Activated naive CD4-positive, alpha-beta T cell treated with anti-CD3 and anti-CD28 coated beads, Interleukin-2, amount 10 ng/mL, durations not matched to agents 7 days and 5 days (primary cell): Measurements from ENCODE around the gene KISS1.

Experiments
- CTCF ChIA-PET: fragments of 350-600 bp; sonication (Branson Sonifier 250); formaldehyde crosslinking; loops from one replicate; lab custom pipeline; 2021; ENCODE audit warnings: antibody characterized with exemption; lab: Charles Lee
- DNase-seq: peaks from one replicate; pipeline ENCODE4 v3.0.0-alpha.2; 2020
- H3K27ac Mint-ChIP-seq: one replicate; pipeline ENCODE4 v1.8.0; 2021; ENCODE audit warnings: mild to moderate bottlenecking, moderate library complexity, mixed read lengths
- H3K27me3 Mint-ChIP-seq: one replicate; pipeline ENCODE4 v1.8.0; 2021; ENCODE audit warnings: mild to moderate bottlenecking, mixed read lengths
- H3K36me3 Mint-ChIP-seq: one replicate; pipeline ENCODE4 v1.8.0; 2021; ENCODE audit warnings: mixed read lengths
- H3K4me1 Mint-ChIP-seq: one replicate; pipeline ENCODE4 v1.8.0; 2021; ENCODE audit warnings: mixed read lengths
- H3K4me3 Mint-ChIP-seq: one replicate; pipeline ENCODE4 v1.8.0; 2021; ENCODE audit warnings: mild to moderate bottlenecking, moderate library complexity, mixed read lengths
- H3K9me3 Mint-ChIP-seq: one replicate; pipeline ENCODE4 v1.8.0; 2021; ENCODE audit warnings: mixed read lengths

KISS1 gene

GRCh38 chr1:204142032-204142974, 54.0 kb downstream of the KISS1 start:
- no peaks in the 10 kb centered on the region for H3K4me1 Mint-ChIP-seq
- no peak overlapping the region for H3K27ac Mint-ChIP-seq
- CTCF ChIA-PET, result no interaction called here
- H3K9me3 Mint-ChIP-seq, result no peaks in the 10 kb centered on the region
- H3K4me3 Mint-ChIP-seq, result no peak overlapping the region
- DNase-seq, result no peak
- H3K36me3 Mint-ChIP-seq, result no peaks in the 10 kb centered on the region
- H3K27me3 Mint-ChIP-seq, result no peaks in the 10 kb centered on the region

GRCh38 chr1:204141131-204141530, 55.2 kb downstream of the KISS1 start:
- H3K36me3 Mint-ChIP-seq, result no peaks in the 10 kb centered on the region
- no peaks in the 10 kb centered on the region for H3K4me1 Mint-ChIP-seq
- no peak overlapping the region for H3K27ac Mint-ChIP-seq
- CTCF ChIA-PET, result interaction anchor here (1.5 to 2.4 kb wide), 2 partner anchors 12 to 223 kb away, joined by 5 to 13 read pairs; no protein-coding TSS in a partner anchor
- no peaks in the 10 kb centered on the region for H3K27me3 Mint-ChIP-seq
- H3K9me3 Mint-ChIP-seq, result no peaks in the 10 kb centered on the region
- DNase-seq, result no peak
- H3K4me3 Mint-ChIP-seq, result no peak overlapping the region
